Common myeloid progenitor, CD34-positive (primary cell): Measurements from ENCODE around the gene DIP2C.
"Not testable (repeated sequence)": the region's sequence is repeated elsewhere in the genome, so short reads cannot be mapped to it uniquely, and the experiment has no call there.

Experiments
- CTCF ChIA-PET: fragments of 350-600 bp; sonication (Branson Sonifier 250); formaldehyde crosslinking; loops from one replicate; lab custom pipeline; 2021; ENCODE audit warnings: antibody characterized with exemption; lab: Charles Lee
- POLR2A ChIA-PET: fragments of 350-600 bp; sonication (Branson Sonifier 250); formaldehyde crosslinking; loops from one replicate; lab custom pipeline; 2021; ENCODE audit warnings: antibody characterized with exemption; lab: Charles Lee
- DNase-seq, 3 donors: peaks; one replicate each; pipeline versions ENCODE4 v3.0.0 to v3.0.0-alpha.2; 2013
- H3K27ac ChIP-seq, 2 experiments: 1 replicate in 1 of 2; 2 replicates in 1 of 2; pipeline ENCODE4 v1.7.0; 2013; ENCODE audit warnings: inconsistent platforms in 2 of 2, low read length in 2 of 2, mild to moderate bottlenecking in 2 of 2, low read depth in 1 of 2, moderate library complexity in 1 of 2; ENCODE audit not compliant: severe bottlenecking in 2 of 2, insufficient read depth in 1 of 2, poor library complexity in 1 of 2
- H3K27me3 ChIP-seq, 5 experiments: replicated peaks in 2 of 5; 1 replicate in 3 of 5; 2 replicates in 2 of 5; pipeline versions ENCODE4 v1.6.1 to v1.7.0; 2013; ENCODE audit warnings: low read length in 4 of 5, mild to moderate bottlenecking in 2 of 5, moderate library complexity in 2 of 5, inconsistent platforms in 1 of 5; ENCODE audit not compliant: insufficient read depth in 5 of 5, control insufficient read depth in 4 of 5
- H3K36me3 ChIP-seq, 4 experiments: 1 replicate in 2 of 4; 2 replicates in 2 of 4; pipeline versions ENCODE4 v1.6.1 to v1.7.0; 2013; ENCODE audit warnings: low read length in 3 of 4, control low read depth in 1 of 4, mild to moderate bottlenecking in 1 of 4; ENCODE audit not compliant: control insufficient read depth in 4 of 4, insufficient read depth in 4 of 4
- H3K4me1 ChIP-seq, 4 experiments: 1 replicate in 3 of 4; 2 replicates in 1 of 4; pipeline versions ENCODE4 v1.6.1 to v1.7.1; 2013; ENCODE audit warnings: low read length in 3 of 4, mild to moderate bottlenecking in 3 of 4, control low read depth in 1 of 4, inconsistent platforms in 1 of 4, moderate library complexity in 1 of 4; ENCODE audit not compliant: control insufficient read depth in 4 of 4, insufficient read depth in 4 of 4; ENCODE audit errors: control extremely low read depth in 1 of 4
- H3K4me3 ChIP-seq, 7 experiments: 1 replicate in 4 of 7; 2 replicates in 3 of 7; pipeline versions ENCODE4 v1.5.1 to v1.7.0; 2013; ENCODE audit warnings: mild to moderate bottlenecking in 7 of 7, low read length in 6 of 7, moderate library complexity in 6 of 7, inconsistent platforms in 2 of 7, low read depth in 2 of 7, control low read depth in 1 of 7; ENCODE audit not compliant: insufficient read depth in 4 of 7, control insufficient read depth in 1 of 7; ENCODE audit errors: extremely low read depth in 1 of 7
- H3K9me3 ChIP-seq, 5 experiments: 1 replicate in 4 of 5; 2 replicates in 1 of 5; pipeline versions ENCODE4 v1.6.1 to v1.7.1; 2013; ENCODE audit warnings: low read length in 4 of 5, mild to moderate bottlenecking in 2 of 5, inconsistent platforms in 1 of 5, low read depth in 1 of 5, moderate library complexity in 1 of 5; ENCODE audit not compliant: control insufficient read depth in 4 of 5, insufficient read depth in 2 of 5; ENCODE audit errors: control extremely low read depth in 1 of 5
- WGBS: methylation state at CpG from one replicate; pipeline ENCODE4 v1.1.5; 2013; ENCODE audit not compliant: insufficient coverage; 5-methylcytosine and 5-hydroxymethylcytosine counted together

The DIP2C gene

DNA sequence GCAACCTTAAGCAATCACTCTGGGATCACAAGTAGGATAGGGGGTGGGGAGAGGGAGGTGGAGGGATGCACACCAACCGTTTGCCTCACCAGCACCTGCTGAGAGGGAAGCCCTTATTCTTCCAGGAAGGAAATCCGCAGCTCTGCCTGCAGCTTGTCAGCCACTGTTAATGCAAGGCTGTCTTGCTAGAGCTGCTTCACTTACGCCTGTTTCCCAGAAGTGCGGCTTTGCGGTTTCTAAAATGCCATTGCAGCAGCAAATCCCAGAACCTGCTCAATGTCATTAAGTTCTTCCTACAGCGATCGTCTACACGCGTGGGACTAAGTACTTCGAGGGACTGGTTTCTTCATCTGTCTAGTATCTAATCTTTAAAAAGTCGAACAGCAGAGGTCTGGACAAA is 363.1 kb downstream of the DIP2C start:
- DNase-seq, result no peak
- CTCF ChIA-PET, result no interaction called here
- WGBS, result 94% methylated on average over 11 of the region's 11 CpGs

DNA sequence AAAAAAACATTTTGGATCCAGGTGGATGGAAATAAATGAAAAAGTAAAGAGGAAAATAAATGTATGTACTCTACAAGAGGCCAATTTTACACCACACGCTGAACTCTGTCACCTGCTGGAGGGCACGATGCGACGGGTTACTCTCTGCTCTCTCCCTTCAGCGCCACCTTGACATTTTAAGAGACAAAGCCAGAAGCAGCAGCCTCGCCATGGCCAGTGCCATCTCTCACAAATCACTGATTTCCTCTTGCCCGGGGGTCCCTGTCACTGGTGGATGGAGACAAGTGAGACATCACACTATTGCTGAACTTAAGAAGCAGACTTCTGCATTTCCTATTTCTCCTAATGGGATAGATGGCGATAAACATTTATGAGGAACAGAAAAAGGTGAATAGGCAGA is 364.2 kb downstream of the DIP2C start:
- POLR2A ChIA-PET, result no interaction called here
- WGBS, result 96% methylated on average over 7 of the region's 8 CpGs
- no peak for DNase-seq
- Histone ChIP-seq H3K4me1 (peaks cover 0 to 6% (median 2%) of the 10 kb centered on the region in 4 experiments), H3K36me3 (no peaks in the 10 kb centered on the region), H3K27ac (no peak overlapping the region), H3K27me3 (peaks cover 0 to 1% (median 0%) of the 10 kb centered on the region in 5 experiments), H3K4me3 (no peak overlapping the region), H3K9me3 (no peaks in the 10 kb centered on the region)
- CTCF ChIA-PET, result no interaction called here

More for the DNA sequence above, 363.1 kb downstream of the DIP2C start:
- Histone ChIP-seq H3K27ac (no peak overlapping the region), H3K27me3 (peaks cover 0 to 1% (median 0%) of the 10 kb centered on the region in 5 experiments), H3K36me3 (no peaks in the 10 kb centered on the region), H3K4me1 (peaks cover 0 to 6% (median 2%) of the 10 kb centered on the region in 4 experiments), H3K9me3 (no peaks in the 10 kb centered on the region), H3K4me3 (no peak overlapping the region)
- POLR2A ChIA-PET, result no interaction called here

DNA sequence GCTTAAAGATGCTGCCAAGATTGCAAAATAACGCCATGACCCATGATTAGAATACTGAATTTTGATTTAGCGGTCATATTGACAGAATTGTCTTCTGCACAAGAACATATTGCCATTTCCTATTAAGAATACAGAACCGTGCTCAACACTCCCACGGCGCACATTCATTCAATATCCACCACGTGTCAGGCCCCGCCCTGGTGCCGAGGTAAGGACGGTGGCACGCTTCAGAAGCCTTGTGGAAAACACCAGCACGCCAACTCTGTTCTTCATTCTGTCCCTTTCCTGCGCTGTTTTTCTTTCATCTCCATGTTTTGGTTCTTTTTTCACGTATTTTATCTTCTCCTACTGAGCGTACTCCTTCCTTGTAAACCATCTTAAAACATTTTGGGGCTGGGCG is 364.9 kb downstream of the DIP2C start:
- CTCF ChIA-PET, result no interaction called here
- H3K4me1 ChIP-seq, result peaks cover 0 to 4% (median 1%) of the 10 kb centered on the region in 4 experiments
- H3K27ac ChIP-seq, result no peak overlapping the region
- over 99% methylated on average over 14 of the region's 15 CpGs for WGBS
- H3K9me3 ChIP-seq, result no peaks in the 10 kb centered on the region
- no peak for DNase-seq
- POLR2A ChIA-PET, result no interaction called here
- no peaks in the 10 kb centered on the region for H3K36me3 ChIP-seq
- H3K4me3 ChIP-seq, result no peak overlapping the region
- H3K27me3 ChIP-seq, result peaks cover 0 to 1% (median 0%) of the 10 kb centered on the region in 5 experiments

DNA sequence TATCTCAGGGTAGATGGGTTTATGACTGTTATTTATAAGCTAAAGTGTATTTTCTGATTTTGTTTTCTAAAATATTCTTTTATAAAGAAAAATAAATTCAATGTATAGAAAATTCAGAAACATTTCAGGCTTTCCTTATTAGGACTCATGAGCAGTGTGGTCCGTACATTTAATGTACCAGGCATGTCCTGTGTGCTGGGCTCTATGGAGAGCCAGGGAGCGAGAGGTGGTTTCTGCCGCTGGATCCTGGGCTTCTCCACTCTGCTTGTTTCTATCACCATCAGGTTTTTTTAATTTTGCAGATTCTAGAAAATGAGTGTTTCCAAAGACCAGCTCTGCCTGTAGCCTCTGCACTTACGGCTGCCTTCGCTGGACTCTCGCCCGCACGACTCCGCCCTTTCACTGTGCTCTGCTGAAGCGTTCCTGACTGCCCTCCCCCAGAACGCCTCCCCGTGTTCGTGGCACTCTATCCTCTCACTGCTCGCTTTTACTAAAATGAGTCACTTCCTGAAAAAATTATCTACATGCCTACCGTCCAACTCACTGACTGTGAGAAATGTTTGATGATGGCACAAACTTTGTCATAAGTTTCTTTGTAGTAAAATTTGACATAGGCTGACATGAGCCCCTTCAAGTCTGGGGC is 365.7 kb downstream of the DIP2C start:
- Histone ChIP-seq H3K27me3 (peaks cover 0 to 1% (median 0%) of the 10 kb centered on the region in 5 experiments), H3K4me3 (no peak overlapping the region), H3K9me3 (no peaks in the 10 kb centered on the region), H3K4me1 (no peaks in the 10 kb centered on the region), H3K36me3 (no peaks in the 10 kb centered on the region), H3K27ac (no peak overlapping the region)
- ChIA-PET POLR2A (no interaction called here), CTCF (no interaction called here)
- WGBS, result 93% methylated on average over 10 of the region's 15 CpGs
- peak in 2 of 3 donors; percentile 27 to 38 for DNase-seq

DNA sequence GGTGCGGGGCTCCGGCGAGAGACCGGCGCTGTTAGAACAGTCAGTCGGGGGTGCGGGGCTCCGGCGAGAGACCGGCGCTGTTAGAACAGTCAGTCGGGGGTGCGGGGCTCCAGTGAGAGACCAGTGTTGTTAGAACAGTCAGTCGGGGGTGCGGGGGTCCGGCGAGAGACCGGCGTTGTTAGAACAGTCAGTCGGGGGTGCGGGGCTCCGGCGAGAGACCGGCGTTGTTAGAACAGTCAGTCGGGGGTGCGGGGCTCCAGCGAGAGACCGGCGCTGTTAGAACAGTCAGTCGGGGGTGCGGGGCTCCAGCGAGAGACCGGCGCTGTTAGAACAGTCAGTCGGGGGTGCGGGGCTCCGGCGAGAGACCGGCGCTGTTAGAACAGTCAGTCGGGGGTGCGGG is 366.4 kb downstream of the DIP2C start:
- H3K36me3 ChIP-seq, CTCF ChIA-PET, POLR2A ChIA-PET, DNase-seq, H3K4me1 ChIP-seq, H3K9me3 ChIP-seq, H3K4me3 ChIP-seq, H3K27ac ChIP-seq, H3K27me3 ChIP-seq: not testable (repeated sequence)
- WGBS, result 90% methylated on average over 11 of the region's 43 CpGs

DNA sequence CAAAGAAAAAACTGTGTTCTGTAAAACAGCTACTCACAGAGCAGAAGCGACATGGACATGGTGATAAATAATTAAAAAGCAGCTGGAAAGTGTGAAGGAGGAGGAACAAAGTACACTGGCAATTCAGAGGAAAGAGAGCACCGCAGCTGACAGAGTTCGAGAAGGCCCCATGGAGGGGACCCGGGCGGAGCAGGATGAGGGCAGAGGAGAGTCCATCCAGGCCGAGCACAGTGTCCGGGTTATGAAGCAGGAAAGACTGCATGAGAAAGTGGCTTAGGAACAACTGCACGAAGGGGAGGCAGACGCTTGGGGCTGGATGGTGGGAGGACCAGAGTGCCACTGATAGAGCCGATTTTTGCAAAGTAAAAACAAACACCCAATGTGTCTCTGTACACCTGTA is 368.7 kb downstream of the DIP2C start:
- Histone ChIP-seq H3K27me3 (peaks cover 0 to 2% (median 0%) of the 10 kb centered on the region in 5 experiments), H3K36me3 (no peaks in the 10 kb centered on the region), H3K9me3 (no peaks in the 10 kb centered on the region), H3K4me3 (no peak overlapping the region), H3K27ac (no peak overlapping the region), H3K4me1 (no peaks in the 10 kb centered on the region)
- ChIA-PET POLR2A (no interaction called here), CTCF (no interaction called here)
- DNase-seq, result no peak
- WGBS, result 96% methylated on average over 10 of the region's 10 CpGs

DNA sequence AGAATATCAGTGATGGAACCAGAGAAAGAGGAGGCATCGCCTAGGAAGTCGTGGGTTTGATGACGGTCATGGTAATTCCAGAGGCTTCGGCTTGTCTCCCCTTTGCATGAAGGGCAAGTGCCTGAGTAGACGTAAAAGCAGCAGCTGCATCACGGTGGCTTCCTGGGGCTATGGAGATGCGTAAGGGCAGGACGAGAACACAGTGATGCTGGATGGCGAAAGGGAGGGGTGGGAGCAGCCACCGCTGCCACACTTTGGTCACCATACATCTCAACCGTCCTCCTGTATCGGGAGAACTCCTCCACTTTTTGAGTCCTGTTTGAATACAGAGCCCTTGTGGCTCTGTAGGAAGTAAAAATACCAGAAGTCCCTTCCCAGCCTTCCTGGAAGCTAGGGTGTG is 371.5 kb downstream of the DIP2C start:
- WGBS, result 95% methylated on average over 11 of the region's 12 CpGs
- DNase-seq, result no peak
- CTCF ChIA-PET, result no interaction called here
- no peak overlapping the region for H3K27ac ChIP-seq
- POLR2A ChIA-PET, result no interaction called here
- H3K27me3 ChIP-seq, result peaks cover 0 to 2% (median 0%) of the 10 kb centered on the region in 5 experiments
- H3K9me3 ChIP-seq, result no peaks in the 10 kb centered on the region
- no peak overlapping the region for H3K4me3 ChIP-seq
- no peaks in the 10 kb centered on the region for H3K4me1 ChIP-seq
- no peaks in the 10 kb centered on the region for H3K36me3 ChIP-seq
